GM12801 (cell line): ENCODE measurements around the gene MICALL2.

Experiments
- CTCF ChIP-seq: IDR thresholded peaks from one replicate; pipeline ENCODE4 v1.5.1; 2011; ENCODE audit warnings: control low read depth; ENCODE audit not compliant: insufficient read length; ENCODE audit errors: extremely low read depth

Gene MICALL2

GRCh38 chr7:1458683-1459511 is at the start of gene MICALL2:
Gene MICALL2, minus strand, starts transcription at chr7:1459470. Its CDS starts 144 bp downstream, at chr7:1459326.
- TF ChIP-seq CTCF = no peak

- no peak for TF ChIP-seq CTCF
Measured at GRCh38 chr7:1508277-1508758, 49.0 kb upstream of the MICALL2 start.

DNA sequence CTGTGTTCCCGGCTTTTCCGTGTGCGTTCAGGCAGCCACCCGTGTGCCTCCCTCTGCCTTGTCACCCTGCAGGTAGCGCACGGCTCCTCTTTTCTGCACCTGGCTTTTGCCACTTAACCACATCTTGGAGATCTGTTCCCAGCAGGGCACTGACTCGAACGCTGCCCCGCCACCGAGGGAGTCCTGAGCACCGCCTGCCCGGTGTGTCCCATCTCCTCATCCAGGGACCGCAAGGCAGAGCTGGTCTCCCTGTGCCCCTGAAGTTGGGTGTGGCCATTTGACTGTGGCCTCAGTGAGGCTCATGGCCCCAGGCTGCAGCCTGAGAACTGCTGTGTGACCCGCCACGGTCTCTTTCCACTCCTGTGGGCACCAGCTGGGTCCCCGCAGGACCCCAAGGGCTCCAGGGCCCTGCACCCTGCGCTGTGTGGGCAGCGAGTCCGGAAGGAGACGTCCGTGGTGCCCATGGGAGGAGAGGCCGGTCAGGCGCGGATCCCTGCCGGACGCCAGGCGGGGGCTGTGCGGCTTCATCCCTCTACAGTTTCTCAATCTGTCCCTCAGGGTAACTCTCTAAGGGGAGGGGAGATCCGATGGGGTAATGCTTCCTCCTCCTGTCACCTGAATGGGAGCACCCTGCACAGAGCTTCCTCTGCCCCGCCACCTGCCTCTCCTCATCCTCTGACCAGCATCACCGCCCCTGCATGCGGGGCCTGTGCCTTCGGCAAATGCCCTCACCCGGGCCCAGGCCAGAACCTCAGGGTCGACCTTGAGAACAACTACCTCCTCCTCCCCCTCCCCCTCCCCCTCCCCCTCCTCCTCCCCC is 46.7 kb upstream of the MICALL2 start:
- no peak for TF ChIP-seq CTCF

GRCh38 chr7:1503816-1504775 is 44.8 kb upstream of the MICALL2 start, which contains the start of gene INTS1:
Gene INTS1, minus strand, starts transcription at chr7:1504389. Its CDS starts 429 bp downstream, at chr7:1503960.
- TF ChIP-seq CTCF = no peak

DNA sequence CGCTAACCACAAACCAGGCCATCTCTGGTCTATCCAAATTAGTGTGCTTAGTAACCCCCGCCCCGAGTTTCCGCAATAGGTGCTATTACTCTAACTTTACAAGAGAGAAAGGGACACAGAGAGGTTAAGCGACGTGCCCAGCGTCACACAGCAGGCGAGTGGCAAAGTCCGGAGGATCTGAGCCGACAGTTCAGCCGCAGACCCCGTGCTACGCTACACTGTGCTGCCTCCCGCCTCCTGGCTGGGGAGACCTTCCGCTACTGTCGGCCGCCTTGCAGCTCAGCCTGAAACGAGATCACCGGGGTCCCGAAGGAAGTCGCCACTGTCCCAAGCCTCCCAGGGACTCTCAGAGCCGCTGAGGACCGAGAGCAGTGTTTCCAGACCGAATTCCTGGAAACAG is 44.1 kb upstream of the MICALL2 start:
- TF ChIP-seq CTCF = no peak

- no peak for TF ChIP-seq CTCF
Measured at GRCh38 chr7:1502845-1503244, 43.6 kb upstream of the MICALL2 start.
